AG04450 (cell line): ENCODE data around the gene HPGDS. TPM values are rescaled to one million over a fixed set of nuclear protein-coding genes. Genes with fewer than 3 reads are reported as not detected.
"Not testable (repeated sequence)": the region's sequence is repeated elsewhere in the genome, so short reads cannot be mapped to it uniquely, and the experiment has no call there.

ENCODE experiments used
- CTCF ChIA-PET: fragments of 300-600, 350-600 bp; formaldehyde crosslinking; extraction: SDS; loops from one replicate; lab custom pipeline; 2022; ENCODE audit warnings: antibody characterized with exemption, inconsistent platforms; lab: Charles Lee
- POLR2A ChIA-PET: fragments of 350-600 bp; formaldehyde crosslinking; extraction: SDS; loops from one replicate; lab custom pipeline; 2021; ENCODE audit warnings: antibody characterized with exemption, inconsistent platforms; lab: Yijun Ruan, JAX
- DNase-seq: peaks from one replicate; pipeline ENCODE4 v3.0.0-alpha.2; 2011; ENCODE audit warnings: low read depth, low spot score
- H3K27ac ChIP-seq: one replicate; pipeline ENCODE4 v1.5.1; 2012; ENCODE audit warnings: low read depth, low read length, control low read depth
- H3K27me3 ChIP-seq: one replicate; pipeline ENCODE4 v1.6.0; 2012; ENCODE audit warnings: low read length; ENCODE audit not compliant: control insufficient read depth, insufficient read depth
- H3K4me3 ChIP-seq: 2 replicates; pipeline ENCODE4 v1.5.1; 2011; ENCODE audit warnings: mild to moderate bottlenecking, low read depth, low read length, control low read depth
- H3K9me3 ChIP-seq: 2 replicates; pipeline ENCODE4 v1.5.1; 2012; ENCODE audit warnings: low read length; ENCODE audit not compliant: control insufficient read depth, insufficient read depth
- polyA plus RNA-seq: library from polyadenylated mRNA; depleted of rRNA; stranded (reverse); fragments of >200 nt; gene quantifications from 2 replicates; pipeline ENCODE4 v1.2.3, GENCODE V29; 2011
- TF ChIP-seq, protein P1 (sequence below): IDR thresholded peaks from 2 replicates; pipeline ENCODE4 v1.5.1; 2011; ENCODE audit warnings: low read depth, low read length, control low read depth, inconsistent platforms

The HPGDS gene
- polyA plus RNA-seq, 1 experiment: not detected

DNA sequence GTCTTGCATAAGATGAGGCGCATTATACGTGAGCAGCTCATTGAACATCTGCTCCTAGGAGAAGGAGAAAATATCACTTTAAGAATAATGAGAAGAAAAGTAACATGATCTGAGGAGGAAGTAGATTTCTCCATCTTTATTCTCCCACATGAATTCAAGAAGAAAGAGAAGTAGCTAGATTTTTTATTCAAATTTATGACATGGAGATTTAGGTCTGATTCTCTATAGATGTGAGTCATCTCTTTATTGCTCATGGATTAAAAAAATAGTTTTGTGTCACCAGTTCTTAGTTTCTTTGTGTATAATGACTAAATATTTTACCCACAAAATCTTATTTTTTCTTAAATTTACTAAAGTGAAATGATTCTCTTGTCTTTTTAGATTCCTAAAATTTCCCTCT, 40.4 kb downstream of the HPGDS start:
- ChIA-PET CTCF (interaction anchor here (0.8 to 1.5 kb wide), 4 partner anchors 31 to 295 kb away, joined by 3 to 4 read pairs (median 3); no protein-coding TSS in a partner anchor), POLR2A (no interaction called here)
- Histone ChIP-seq H3K9me3 (no peaks in the 10 kb centered on the region), H3K27me3 (no peaks in the 10 kb centered on the region), H3K27ac (no peak overlapping the region), H3K4me3 (no peak overlapping the region)
- DNase-seq: no peak
- TF ChIP-seq, protein P1, sequence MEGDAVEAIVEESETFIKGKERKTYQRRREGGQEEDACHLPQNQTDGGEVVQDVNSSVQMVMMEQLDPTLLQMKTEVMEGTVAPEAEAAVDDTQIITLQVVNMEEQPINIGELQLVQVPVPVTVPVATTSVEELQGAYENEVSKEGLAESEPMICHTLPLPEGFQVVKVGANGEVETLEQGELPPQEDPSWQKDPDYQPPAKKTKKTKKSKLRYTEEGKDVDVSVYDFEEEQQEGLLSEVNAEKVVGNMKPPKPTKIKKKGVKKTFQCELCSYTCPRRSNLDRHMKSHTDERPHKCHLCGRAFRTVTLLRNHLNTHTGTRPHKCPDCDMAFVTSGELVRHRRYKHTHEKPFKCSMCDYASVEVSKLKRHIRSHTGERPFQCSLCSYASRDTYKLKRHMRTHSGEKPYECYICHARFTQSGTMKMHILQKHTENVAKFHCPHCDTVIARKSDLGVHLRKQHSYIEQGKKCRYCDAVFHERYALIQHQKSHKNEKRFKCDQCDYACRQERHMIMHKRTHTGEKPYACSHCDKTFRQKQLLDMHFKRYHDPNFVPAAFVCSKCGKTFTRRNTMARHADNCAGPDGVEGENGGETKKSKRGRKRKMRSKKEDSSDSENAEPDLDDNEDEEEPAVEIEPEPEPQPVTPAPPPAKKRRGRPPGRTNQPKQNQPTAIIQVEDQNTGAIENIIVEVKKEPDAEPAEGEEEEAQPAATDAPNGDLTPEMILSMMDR: no peak

DNA sequence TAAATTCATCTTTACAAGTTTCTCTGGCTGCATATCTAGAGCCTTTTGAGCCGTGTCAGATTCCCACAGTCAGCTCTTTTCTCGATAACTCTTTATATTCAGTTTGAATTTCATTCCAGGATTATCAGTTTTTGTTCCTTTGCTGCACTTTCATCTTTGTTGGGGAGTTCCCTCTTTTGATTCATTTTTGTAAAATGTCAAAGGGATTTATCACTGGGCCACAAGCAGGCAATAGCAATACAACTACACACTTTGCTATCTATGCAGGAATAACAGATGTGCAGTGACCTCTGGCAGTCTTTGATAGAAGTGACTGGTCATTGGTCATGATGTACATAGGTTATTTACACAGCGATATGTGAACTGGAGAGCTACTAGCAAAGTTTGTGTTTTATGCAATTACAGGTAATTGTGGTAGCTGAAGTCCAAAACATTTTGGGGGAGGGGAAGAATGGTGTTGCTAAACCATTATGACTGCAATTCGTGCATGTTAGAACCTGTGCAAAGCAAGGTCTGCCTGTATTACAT, 43.8 kb downstream of the HPGDS start:
- DNase-seq: no peak
- TF ChIP-seq, protein P1: no peak
- ChIA-PET CTCF (no interaction called here), POLR2A (no interaction called here)
- no peaks in the 10 kb centered on the region for H3K9me3 ChIP-seq
- H3K27me3 ChIP-seq: no peaks in the 10 kb centered on the region
- H3K4me3 ChIP-seq: no peak overlapping the region
- H3K27ac ChIP-seq: no peak overlapping the region

DNA sequence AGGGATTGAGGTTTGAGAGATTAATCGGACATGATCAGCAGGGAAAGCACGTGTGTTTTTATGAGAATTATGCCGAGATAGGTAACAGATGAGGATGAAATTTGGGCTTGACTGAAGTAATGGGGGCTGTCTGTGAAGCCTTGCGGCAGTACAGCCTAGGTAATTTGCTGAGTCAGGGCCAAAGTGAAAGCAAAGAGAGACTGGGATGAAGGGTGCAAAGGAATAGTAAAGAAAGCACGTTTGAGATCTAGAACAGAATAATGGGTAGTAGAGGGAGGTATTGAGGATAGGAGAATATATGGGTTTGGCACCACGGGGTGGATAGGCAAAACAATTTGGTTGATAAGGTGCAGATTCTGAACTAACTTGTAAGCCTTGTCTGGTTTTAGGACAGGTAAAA, 47.2 kb downstream of the HPGDS start:
- POLR2A ChIA-PET, DNase-seq, CTCF ChIA-PET, H3K27me3 ChIP-seq, H3K9me3 ChIP-seq, H3K4me3 ChIP-seq, H3K27ac ChIP-seq: not testable (repeated sequence)

DNA sequence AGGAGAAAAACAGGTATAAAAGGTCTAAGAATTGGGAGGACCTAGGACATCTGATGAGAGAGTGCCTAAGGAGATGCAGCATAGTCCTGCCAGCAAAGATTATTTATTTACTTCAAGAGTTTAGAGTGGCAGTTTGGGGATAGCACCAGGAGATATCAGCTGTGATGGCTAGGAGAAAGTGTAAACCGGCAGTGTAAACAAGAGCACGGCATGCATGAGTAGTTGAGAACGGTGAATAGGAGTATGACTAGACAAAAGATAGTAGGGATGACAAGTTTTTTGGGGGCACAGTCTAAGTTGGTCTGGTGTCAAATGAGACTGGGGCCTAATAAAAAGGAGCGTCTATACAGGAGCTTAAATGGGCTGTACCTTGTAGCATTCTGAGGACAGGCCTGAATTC, 48.7 kb downstream of the HPGDS start:
- H3K27me3 ChIP-seq, POLR2A ChIA-PET: not testable (repeated sequence)

DNA sequence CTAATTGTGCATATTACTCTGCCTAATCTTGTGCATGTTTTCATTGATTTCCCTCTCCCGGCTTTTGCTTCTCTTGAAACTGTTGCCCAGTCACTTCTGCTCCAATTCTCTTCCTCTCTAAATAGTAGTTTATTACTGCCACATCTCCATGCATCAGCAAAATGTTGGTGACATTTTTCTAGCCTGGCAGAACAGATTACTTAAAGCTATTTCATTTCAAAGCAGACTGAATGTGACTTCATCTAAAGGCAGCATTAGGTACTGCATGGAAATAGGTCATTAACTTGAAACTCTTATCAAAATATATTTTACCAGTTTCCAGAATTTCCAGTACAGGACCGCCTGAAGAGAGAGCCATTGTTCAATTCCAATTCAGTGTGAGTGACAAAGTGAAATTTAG, 52.4 kb downstream of the HPGDS start:
- ChIA-PET CTCF (no interaction called here), POLR2A (no interaction called here)
- H3K4me3 ChIP-seq: no peak overlapping the region
- H3K9me3 ChIP-seq: no peaks in the 10 kb centered on the region
- TF ChIP-seq, protein P1: no peak; the same call in 1 of the 2 replicates
- no peak for DNase-seq
- no peak overlapping the region for H3K27ac ChIP-seq
- no peaks in the 10 kb centered on the region for H3K27me3 ChIP-seq

More for the DNA sequence above, 48.7 kb downstream of the HPGDS start:
- DNase-seq, H3K9me3 ChIP-seq, H3K27ac ChIP-seq, CTCF ChIA-PET, H3K4me3 ChIP-seq: not testable (repeated sequence)

DNA sequence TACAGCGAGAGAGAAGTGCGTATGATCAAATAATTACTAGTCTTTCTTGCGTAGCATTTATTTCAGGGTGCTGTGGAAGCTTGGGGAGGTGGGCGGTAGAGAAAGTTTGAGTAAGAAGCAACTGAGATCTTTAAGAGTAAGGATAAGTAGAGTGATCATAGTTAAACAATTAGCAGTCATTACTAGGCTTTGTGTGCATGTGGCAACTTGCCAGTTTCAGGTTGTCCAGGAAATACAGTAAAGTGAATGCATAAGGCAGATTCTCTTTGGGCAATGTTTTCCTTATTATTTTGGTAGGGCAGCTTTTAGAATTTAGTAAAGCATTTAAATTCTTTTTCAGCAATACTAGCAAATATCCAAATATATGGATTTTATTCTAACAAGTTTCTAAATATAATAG, 57.0 kb downstream of the HPGDS start:
- H3K4me3 ChIP-seq: no peak overlapping the region
- no peak overlapping the region for H3K27ac ChIP-seq
- no peaks in the 10 kb centered on the region for H3K27me3 ChIP-seq
- POLR2A ChIA-PET: no interaction called here
- CTCF ChIA-PET: no interaction called here
- DNase-seq: no peak
- TF ChIP-seq, protein P1: no peak
- no peaks in the 10 kb centered on the region for H3K9me3 ChIP-seq
